PC-9 (cell line): ENCODE measurements around the gene RNF144A.

ENCODE experiments used
- CTCF ChIP-seq: fragments of 200-600 bp; sonication (generic); conservative IDR thresholded peaks from 2 replicates; pipeline ENCODE4 v1.6.1; 2017; ENCODE audit warnings: mixed run types, antibody characterized with exemption, mild to moderate bottlenecking, moderate library complexity
- EZH2 ChIP-seq: fragments of 200-600 bp; sonication (generic); IDR thresholded peaks from 2 replicates; pipeline ENCODE4 v1.8.0; 2017; ENCODE audit warnings: antibody characterized with exemption, low read depth

- no peak for TF ChIP-seq CTCF
- no peak for TF ChIP-seq EZH2
These were observed 86.7 kb downstream of the RNF144A start for GRCh38 chr2:7003895-7004294.
